KOPT-K1 (cell line): ENCODE measurements around the gene FOXO6.

ENCODE experiments used
- H3K27ac ChIP-seq: fragments of 200-600 bp; sonication (generic); 2 replicates; pipeline ENCODE4 v1.5.1; 2016; ENCODE audit warnings: antibody characterized with exemption, mild to moderate bottlenecking, low read depth, low read length; ENCODE audit not compliant: poor library complexity, severe bottlenecking
- H3K36me3 ChIP-seq: fragments of 200-600 bp; sonication (generic); 2 replicates; pipeline ENCODE4 v1.5.1; 2017; ENCODE audit warnings: antibody characterized with exemption, mild to moderate bottlenecking, low read length, moderate library complexity; ENCODE audit not compliant: insufficient read depth
- H3K9me3 ChIP-seq: fragments of 200-600 bp; sonication (generic); 2 replicates; pipeline ENCODE4 v1.5.1; 2017; ENCODE audit warnings: antibody characterized with exemption, low read length, mild to moderate bottlenecking; ENCODE audit not compliant: insufficient read depth, poor library complexity, severe bottlenecking

FOXO6 gene

DNA sequence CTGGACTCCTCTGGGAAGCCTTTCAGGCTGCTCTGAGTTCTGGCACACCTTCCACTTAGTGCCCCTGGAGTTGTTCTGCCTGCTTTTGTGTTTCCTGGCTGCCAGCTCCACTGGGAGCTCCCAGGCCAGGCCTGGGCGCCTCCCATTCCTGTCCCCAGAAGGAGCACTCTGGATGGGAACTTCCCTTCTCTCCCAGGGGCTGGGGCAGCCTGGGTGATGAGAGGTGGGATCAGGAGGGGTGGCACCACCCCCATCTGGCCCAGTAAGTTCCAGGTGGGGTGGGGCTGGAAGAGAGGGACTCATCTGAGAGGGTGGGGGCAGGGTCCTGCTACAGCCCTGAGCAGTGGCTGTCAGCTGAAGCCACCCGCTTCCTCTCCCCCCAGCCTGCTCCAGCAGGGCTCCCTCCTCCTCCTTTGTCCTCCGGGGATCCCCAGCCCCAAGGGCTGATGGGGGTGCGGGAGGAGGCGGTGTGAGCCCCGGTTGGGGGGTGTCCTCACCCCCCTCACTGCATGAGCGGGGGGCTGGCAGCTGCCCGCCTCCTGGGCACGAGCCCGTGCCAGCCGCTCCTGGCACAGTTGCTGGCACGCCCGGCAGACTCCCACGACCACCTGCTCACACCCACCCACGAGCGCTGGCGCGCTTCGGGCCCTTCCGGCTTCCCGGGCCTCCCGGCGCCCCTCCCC is 4.7 kb downstream of the FOXO6 start:
- H3K27ac ChIP-seq = peak overlapping the region; percentile 83
- H3K36me3 ChIP-seq = peaks cover 8% of the 10 kb centered on the region; the same call in 1 of the 2 replicates
- H3K9me3 ChIP-seq = no peaks in the 10 kb centered on the region

DNA sequence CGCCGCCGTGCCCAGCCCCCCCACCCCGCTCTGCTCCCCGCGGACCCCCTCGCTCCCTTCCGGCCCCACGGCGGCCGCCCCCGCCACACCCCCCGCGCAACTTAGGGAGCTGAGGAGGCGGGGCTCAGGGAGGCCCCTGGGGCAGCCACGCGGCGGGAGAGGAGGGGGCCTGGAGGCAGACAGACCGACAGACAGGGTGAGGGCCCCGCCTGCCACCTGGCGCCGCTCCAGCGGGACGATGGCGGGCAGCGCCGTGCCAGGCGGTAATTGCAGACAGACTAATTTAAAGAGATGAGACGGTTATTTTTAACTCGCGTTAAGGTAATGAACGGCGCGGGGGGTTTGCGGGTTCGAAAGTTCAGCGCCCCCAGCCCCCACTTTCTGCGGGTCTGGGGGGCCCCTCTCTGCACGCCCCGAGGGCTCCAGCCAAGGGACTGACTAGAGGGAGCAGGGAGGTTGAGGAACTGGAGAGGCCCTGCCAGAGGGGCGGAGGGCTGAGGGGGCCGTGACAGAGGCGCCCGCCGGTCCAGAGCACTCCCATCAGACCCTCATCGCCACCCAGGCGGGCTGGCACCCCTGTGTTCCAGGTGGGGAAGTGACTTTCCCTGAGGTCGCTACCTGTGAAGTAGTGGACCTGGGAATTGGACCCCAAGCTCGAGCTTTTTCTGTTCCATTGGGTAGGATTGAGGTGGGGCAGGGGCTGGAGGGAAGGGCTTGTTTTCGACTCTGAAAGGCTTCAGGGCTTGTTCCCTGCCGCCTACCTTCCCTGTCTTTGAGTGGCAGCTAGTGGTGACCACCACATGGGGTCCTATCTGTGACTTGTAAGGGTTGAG is 5.4 kb downstream of the FOXO6 start:
- H3K9me3 ChIP-seq = no peaks in the 10 kb centered on the region
- peak overlapping the region; percentile 83 for H3K27ac ChIP-seq

DNA sequence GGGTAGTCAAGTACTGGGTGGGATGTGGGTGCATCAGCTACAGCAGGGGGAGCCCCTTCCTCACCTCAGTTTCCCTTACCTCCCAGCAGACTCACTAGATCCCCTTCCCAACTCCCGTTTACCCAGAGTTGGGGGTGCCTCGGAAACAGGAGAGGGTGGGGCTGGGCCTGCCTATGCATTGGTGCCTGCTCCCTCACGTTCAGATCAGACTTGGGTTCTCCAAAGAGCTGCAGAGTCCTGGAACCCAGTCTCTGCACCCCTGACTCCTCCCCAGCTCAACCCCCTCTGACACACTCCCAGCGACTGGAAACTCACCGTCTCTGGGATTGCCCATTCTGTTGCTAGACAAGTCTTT is 6.0 kb downstream of the FOXO6 start:
- H3K36me3 ChIP-seq = peaks cover 8% of the 10 kb centered on the region; the same call in 1 of the 2 replicates
- H3K9me3 ChIP-seq = no peaks in the 10 kb centered on the region
- peak overlapping the region; percentile 83 for H3K27ac ChIP-seq

More for the DNA sequence above, 5.4 kb downstream of the FOXO6 start:
- peaks cover 8% of the 10 kb centered on the region; the same call in 1 of the 2 replicates for H3K36me3 ChIP-seq

DNA sequence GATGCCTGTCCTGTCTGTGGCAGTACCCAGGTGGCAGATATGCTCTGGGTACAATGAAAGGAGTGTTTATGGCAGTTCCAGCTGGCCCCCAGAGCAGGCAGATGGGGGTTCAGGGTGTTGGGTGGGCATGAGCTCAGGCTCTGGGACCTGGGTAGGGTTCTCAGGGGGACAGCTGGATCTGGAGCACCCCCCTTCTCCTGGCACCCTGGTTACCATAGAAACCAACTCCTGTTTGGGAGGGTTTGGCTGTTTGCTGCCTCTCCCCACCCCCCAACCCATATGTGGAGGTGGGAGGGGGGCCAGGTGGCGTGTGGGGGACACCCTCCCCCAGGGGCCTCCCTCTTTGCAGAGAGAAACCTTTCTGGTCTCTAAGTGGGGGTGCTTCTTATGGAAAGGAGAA is 7.1 kb downstream of the FOXO6 start:
- Histone ChIP-seq H3K9me3 (no peaks in the 10 kb centered on the region), H3K36me3 (peaks cover 8% of the 10 kb centered on the region; the same call in 1 of the 2 replicates), H3K27ac (peak overlapping the region; percentile 83)

DNA sequence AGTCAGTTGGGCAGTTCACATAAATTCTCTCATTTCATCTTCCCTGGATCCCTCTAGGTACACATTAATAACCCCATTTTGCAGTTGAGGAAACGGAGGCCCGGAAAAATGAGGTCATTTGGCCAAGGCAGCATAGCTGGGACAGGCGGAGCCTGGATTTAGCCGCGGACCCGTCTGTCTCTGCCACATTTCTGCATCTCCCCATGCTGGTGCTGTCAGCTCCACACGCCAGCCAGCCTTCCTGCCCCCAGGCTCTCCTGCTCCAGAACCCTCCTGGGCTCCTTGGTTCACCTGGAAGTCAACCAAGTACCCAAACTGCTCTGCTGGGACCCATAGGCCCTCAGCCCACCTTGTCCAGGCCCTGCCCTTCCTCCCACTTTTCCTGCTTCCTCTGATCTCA is 7.6 kb downstream of the FOXO6 start:
- Histone ChIP-seq H3K36me3 (peaks cover 10% of the 10 kb centered on the region; the same call in 1 of the 2 replicates), H3K9me3 (no peaks in the 10 kb centered on the region), H3K27ac (peak overlapping the region; percentile 27)

DNA sequence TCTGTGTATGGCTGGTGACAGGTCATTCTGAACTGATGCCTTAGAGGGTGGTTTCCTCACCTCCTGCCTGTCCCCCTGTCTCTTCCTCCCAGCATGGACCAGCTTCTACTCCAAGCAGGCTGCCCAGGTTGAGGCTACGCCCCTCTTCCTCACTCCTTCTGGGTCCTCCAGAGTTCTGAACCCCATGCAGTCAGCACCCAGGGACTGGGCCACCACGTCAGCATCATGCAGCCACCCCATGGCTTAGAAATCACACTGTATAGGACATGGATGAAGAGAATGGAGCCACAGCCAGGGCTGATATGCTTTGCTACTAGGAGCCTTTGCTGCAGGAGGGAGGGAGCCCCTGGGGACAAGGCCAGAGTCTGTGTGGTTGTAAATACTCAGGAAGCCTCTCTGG is 8.3 kb downstream of the FOXO6 start:
- H3K27ac ChIP-seq = no peak overlapping the region
- H3K36me3 ChIP-seq = peaks cover 17% of the 10 kb centered on the region
- no peaks in the 10 kb centered on the region for H3K9me3 ChIP-seq

DNA sequence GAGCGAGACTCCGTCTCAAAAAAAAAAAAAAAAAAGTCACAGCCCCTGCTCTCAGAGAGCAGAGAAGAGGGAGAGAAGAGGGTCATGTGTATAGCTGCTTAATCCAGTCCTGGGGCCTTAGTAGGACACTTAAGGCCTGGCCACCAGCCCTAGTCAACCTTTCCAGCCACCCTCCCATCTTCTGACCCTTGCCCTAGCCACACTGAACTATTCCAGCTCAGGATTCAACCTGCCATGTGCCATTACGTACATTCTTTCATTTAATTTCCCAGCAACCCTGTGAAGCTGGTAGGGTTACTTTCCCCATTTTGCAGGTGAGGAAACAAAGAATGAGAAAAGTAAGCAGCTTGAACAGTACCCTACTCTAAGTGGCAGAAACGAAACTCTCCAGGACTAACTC is 9.0 kb downstream of the FOXO6 start:
- no peaks in the 10 kb centered on the region for H3K9me3 ChIP-seq
- peak overlapping the region; percentile 64 for H3K27ac ChIP-seq
- H3K36me3 ChIP-seq = peaks cover 17% of the 10 kb centered on the region

DNA sequence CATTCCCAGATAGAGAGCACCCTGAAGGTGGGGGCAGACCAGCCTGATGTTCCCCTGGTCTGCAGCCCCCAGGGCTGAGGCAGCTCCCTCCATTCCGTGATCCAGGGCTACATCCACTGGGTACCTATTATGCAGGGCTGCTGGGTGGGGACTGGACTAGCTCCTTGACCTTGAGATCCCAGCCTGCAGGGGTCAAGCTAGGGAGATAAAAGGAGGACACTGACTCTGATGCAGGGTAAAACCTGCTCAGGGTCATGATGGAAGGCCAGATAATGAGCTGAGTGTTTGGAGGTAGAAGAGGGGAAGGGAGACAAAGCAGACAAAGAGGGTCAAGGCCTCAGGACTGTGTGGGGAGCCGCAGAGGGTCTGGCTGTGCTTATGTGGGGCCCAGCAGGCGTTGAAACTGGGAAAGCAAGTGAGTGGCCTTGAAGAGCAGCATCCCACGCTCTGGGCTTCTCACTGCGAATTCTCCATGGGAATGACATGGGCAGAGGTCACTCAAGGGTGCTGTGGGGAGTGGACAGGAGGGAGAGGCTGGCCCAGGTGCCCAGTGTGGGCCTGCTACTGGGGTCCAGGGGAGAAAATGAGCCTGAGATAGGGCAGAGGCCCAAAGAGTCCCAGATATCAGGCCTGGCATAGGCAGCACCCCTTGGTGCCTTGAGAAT is 9.7 kb downstream of the FOXO6 start:
- Histone ChIP-seq H3K27ac (peak overlapping the region; percentile 64), H3K36me3 (peaks cover 17% of the 10 kb centered on the region), H3K9me3 (no peaks in the 10 kb centered on the region)

DNA sequence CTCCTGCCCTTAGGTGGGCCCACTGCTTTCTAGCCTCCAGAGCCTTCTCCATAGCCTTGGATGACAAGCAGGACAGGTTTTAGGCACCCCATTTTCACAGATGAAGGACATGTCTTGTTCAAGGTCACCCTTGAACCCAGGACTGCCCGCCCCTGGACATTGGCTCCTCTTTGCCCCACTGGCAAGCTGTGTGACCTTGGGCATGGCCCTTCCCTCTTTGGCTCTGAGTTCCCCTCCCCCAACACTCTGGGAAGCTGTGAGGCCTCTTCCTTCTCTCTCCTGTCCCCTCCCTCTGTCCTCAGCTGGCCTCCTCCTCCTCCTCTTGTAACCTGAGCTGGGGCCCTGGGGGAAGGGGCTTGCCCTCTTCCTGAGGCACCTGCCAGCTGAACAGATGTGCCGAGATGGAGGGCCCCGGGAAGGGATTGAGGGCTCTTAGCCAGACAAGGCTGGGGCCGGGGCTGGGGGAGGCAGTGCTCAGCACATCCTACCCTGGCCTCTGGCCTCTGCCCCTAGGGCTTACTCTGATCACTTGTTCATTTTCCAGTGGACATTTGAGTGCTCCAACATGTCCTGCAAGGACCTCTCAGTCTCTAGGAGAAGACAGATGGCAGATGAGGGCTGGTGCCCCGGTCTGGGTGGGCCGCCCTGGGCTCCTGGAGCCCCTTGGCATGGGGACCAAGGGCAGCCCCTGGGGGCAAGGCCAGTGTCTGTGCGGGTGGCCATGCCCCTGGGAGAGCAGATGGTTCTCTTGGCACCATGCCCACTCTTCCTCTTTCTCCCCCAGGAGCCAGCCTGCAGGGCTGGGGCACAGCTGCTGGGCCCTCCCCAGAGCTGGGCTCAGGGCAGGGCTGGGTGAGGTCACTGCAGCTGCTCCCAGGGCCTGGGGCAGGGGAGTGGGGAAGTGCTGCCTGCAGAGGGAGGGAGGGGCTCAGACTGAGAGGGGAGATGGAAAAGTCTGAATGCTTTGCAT is 10.7 kb downstream of the FOXO6 start:
- Histone ChIP-seq H3K36me3 (peaks cover 17% of the 10 kb centered on the region), H3K27ac (peak overlapping the region; percentile 64), H3K9me3 (no peaks in the 10 kb centered on the region)

DNA sequence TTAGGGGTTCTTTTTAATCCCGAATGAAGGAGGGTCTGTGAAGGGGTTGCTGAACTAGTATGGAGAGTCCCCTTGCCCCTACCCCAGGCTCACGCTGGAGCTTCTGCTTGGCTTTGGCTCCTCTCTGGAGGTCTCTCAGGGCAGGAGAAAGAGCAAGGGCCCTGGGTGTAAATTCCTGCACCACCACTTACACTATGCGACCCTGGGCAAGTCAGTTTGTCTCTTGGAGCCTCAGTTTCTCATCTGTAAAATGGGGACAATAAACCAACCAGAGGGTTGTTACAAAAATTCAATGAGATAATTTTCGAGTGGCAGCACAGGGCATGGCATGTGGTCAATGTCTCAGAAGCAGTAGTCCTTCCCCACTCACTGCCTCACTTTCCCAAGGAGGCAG is 11.4 kb downstream of the FOXO6 start:
- Histone ChIP-seq H3K9me3 (no peaks in the 10 kb centered on the region), H3K27ac (peak overlapping the region; percentile 64), H3K36me3 (peaks cover 17% of the 10 kb centered on the region)

DNA sequence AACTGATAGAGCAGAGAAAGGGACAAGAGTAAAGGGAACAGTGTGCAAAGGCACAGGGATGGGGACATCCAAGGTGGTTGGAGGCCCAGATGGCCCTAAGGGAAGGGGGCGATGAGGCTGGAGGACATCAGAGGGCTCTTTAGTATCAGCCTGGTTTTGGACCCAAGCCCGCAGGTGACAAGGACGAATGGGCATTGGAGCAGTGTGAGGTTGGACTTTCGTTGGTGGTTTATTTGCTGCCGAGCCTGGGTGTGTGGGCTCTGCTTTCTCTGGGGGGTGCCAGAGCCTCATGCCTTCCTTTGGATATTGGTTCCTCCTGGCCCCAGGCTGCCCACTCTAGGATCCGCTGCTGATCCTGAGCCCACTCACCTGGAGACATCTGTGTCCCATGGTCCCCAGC is 12.1 kb downstream of the FOXO6 start:
- H3K36me3 ChIP-seq = peaks cover 17% of the 10 kb centered on the region
- no peaks in the 10 kb centered on the region for H3K9me3 ChIP-seq
- peak overlapping the region; percentile 64 for H3K27ac ChIP-seq

DNA sequence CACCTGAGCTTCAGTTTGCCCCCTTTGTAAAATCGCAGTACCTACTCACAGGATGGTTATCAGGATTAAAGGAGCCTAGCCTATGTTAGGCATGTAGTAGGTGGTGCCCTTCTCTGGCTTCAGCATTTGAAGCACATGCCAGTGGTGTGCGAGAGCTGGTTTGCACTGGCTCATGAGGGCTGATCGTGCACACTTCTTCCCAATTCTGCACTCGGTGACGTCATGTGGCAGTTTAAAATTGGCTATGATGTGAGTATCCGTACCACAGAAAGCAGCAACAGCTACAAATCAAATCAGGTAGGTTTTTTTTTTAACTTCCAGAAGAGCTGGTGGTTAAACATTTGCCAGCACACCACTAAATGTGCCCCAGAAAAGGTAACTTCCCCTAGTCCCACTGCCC is 13.5 kb downstream of the FOXO6 start:
- Histone ChIP-seq H3K27ac (no peak overlapping the region), H3K36me3 (peaks cover 9% of the 10 kb centered on the region), H3K9me3 (no peaks in the 10 kb centered on the region)

DNA sequence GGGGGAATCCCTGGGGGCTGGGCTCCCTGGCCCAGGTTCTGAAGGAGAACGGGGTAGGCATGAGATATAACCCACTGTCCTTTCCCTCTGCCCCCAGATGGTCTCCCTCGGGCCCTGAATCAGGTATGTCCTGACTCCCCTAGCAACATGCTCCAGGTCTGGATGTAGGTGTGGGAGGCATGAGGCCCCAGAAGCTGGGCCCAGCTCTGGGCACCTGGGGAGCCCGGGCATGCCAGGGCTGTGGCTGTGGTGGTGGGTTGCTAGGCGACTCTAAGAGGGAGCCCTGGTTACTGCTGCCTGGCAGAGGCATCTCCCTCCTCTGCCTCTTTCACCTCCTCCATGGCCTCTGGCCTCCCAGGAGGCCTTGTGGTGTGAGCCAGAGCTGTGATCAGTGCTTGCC is 16.2 kb downstream of the FOXO6 start:
- peaks cover 9% of the 10 kb centered on the region for H3K36me3 ChIP-seq
- H3K27ac ChIP-seq = no peak overlapping the region
- H3K9me3 ChIP-seq = no peaks in the 10 kb centered on the region

DNA sequence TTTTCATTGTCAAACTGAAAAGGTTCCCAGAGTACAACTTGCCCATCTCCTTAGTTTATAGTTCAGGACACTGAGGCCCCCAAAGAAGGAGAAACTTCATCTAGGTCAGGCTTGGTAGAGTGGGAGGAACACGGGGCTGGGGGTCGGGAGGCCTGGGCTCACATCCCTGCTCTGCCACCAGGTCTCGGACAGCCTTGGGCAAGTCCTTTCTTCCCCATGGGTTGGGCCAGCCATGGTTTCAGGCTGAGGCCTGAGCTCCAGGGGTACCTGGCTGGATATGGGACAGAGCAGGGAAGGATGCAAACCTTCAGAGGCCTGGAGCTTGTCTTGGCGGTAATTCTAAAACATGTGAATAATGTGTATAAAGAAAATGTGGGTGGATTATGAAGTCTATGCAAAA is 17.0 kb downstream of the FOXO6 start:
- H3K9me3 ChIP-seq = no peaks in the 10 kb centered on the region
- no peak overlapping the region for H3K27ac ChIP-seq
- H3K36me3 ChIP-seq = peaks cover 9% of the 10 kb centered on the region
